KMS-11 (cell line): ENCODE data around the gene CFAP126.
A peak's percentile ranks its signal among the peaks of the same experiment; 100 is the strongest.
"Not testable (repeated sequence)": the region's sequence is repeated elsewhere in the genome, so short reads cannot be mapped to it uniquely, and the experiment has no call there.

Source experiments
- H2AFZ ChIP-seq: fragments of 200-600 bp; sonication (generic); 2 replicates; pipeline ENCODE4 v1.6.1; 2016; ENCODE audit warnings: antibody characterized with exemption, mixed run types, low read depth
- H3K27ac ChIP-seq: fragments of 200-600 bp; sonication (generic); 2 replicates; pipeline ENCODE4 v1.6.1; 2016; ENCODE audit warnings: mild to moderate bottlenecking, mixed run types
- H3K27me3 ChIP-seq: fragments of 200-600 bp; sonication (generic); 2 replicates; pipeline ENCODE4 v1.6.1; 2017; ENCODE audit warnings: mild to moderate bottlenecking, low read depth, mixed run types, moderate library complexity; ENCODE audit not compliant: insufficient read depth
- H3K36me3 ChIP-seq: fragments of 200-600 bp; sonication (generic); 2 replicates; pipeline ENCODE4 v1.6.1; 2017; ENCODE audit warnings: mild to moderate bottlenecking, mixed run types; ENCODE audit not compliant: insufficient read depth
- H3K4me1 ChIP-seq: fragments of 200-600 bp; sonication (generic); 2 replicates; pipeline ENCODE4 v1.6.1; 2016; ENCODE audit warnings: mild to moderate bottlenecking, low read depth, mixed run types; ENCODE audit not compliant: poor library complexity, severe bottlenecking
- H3K4me2 ChIP-seq: fragments of 200-600 bp; sonication (generic); 2 replicates; pipeline ENCODE4 v1.7.0; 2016; ENCODE audit warnings: mild to moderate bottlenecking, mixed run types
- H3K4me3 ChIP-seq: fragments of 200-600 bp; sonication (generic); IDR thresholded peaks from 2 replicates; pipeline ENCODE4 v1.6.1; 2017; ENCODE audit warnings: low read depth, low read length, mixed read lengths; ENCODE audit not compliant: insufficient read depth
- H3K79me2 ChIP-seq: fragments of 200-600 bp; sonication (generic); 2 replicates; pipeline ENCODE4 v1.6.1; 2016; ENCODE audit warnings: low read depth, mixed run types; ENCODE audit not compliant: insufficient read depth
- H3K9ac ChIP-seq: fragments of 200-600 bp; sonication (generic); 2 replicates; pipeline ENCODE4 v1.6.1; 2016; ENCODE audit warnings: mild to moderate bottlenecking, mixed run types
- H4K20me1 ChIP-seq: fragments of 200-600 bp; sonication (generic); 2 replicates; pipeline ENCODE4 v1.6.1; 2016; ENCODE audit warnings: mild to moderate bottlenecking, mixed run types; ENCODE audit not compliant: insufficient read depth
- CTCF ChIP-seq: fragments of 200-600 bp; sonication (generic); conservative IDR thresholded peaks from 2 replicates; pipeline ENCODE4 v1.6.1; 2017; ENCODE audit warnings: low read depth, mild to moderate bottlenecking, antibody characterized with exemption, low read length, moderate library complexity, mixed read lengths

The CFAP126 gene

GRCh38 chr1:161398900-161399256 is 31.2 kb upstream of the CFAP126 start:
- TF ChIP-seq CTCF, result no peak
- H3K79me2 ChIP-seq, result no peaks in the 10 kb centered on the region
- H4K20me1 ChIP-seq, result no peaks in the 10 kb centered on the region
- H3K27ac ChIP-seq, result peak overlapping the region; percentile 89
- H3K36me3 ChIP-seq, result no peaks in the 10 kb centered on the region
- peaks cover 22% of the 10 kb centered on the region for H3K4me1 ChIP-seq
- peak overlapping the region; percentile 90 for H2AFZ ChIP-seq
- H3K9ac ChIP-seq, result peak overlapping the region; percentile 70
- no peaks in the 10 kb centered on the region for H3K27me3 ChIP-seq
- peak overlapping the region; percentile 86 for H3K4me3 ChIP-seq
- H3K4me2 ChIP-seq, result peak overlapping the region; percentile 85

- H3K27ac ChIP-seq, H2AFZ ChIP-seq, H3K9ac ChIP-seq, H3K27me3 ChIP-seq, H3K36me3 ChIP-seq, H3K4me2 ChIP-seq, H3K79me2 ChIP-seq, H3K4me3 ChIP-seq, H4K20me1 ChIP-seq: not testable (repeated sequence)
- peaks cover 28% of the 10 kb centered on the region for H3K4me1 ChIP-seq
Measured at GRCh38 chr1:161397038-161397437, 29.4 kb upstream of the CFAP126 start.

- H3K4me3 ChIP-seq, result no peak overlapping the region
- no peaks in the 10 kb centered on the region for H3K27me3 ChIP-seq
- H3K27ac ChIP-seq, result no peak overlapping the region
- TF ChIP-seq CTCF, result no peak
- peaks cover 26% of the 10 kb centered on the region for H3K4me1 ChIP-seq
- no peak overlapping the region for H3K4me2 ChIP-seq
- no peaks in the 10 kb centered on the region for H4K20me1 ChIP-seq
- H3K9ac ChIP-seq, result no peak overlapping the region
- H3K79me2 ChIP-seq, result no peaks in the 10 kb centered on the region
- no peak overlapping the region for H2AFZ ChIP-seq
- no peaks in the 10 kb centered on the region for H3K36me3 ChIP-seq
Measured at GRCh38 chr1:161393151-161393550, 25.5 kb upstream of the CFAP126 start.

GRCh38 chr1:161391611-161392010 is 23.9 kb upstream of the CFAP126 start:
- Histone ChIP-seq H3K4me3 (no peak overlapping the region), H4K20me1 (no peaks in the 10 kb centered on the region), H2AFZ (no peak overlapping the region), H3K4me2 (no peak overlapping the region; the same call in 1 of the 2 replicates), H3K4me1 (peaks cover 30% of the 10 kb centered on the region), H3K27me3 (no peaks in the 10 kb centered on the region), H3K9ac (no peak overlapping the region), H3K27ac (no peak overlapping the region), H3K79me2 (no peaks in the 10 kb centered on the region), H3K36me3 (no peaks in the 10 kb centered on the region)
- no peak for TF ChIP-seq CTCF

- Histone ChIP-seq H3K4me2 (peak overlapping the region; percentile 75; the same call in 1 of the 2 replicates), H3K4me1 (peaks cover 34% of the 10 kb centered on the region)
- H3K79me2 ChIP-seq, H3K27ac ChIP-seq, H4K20me1 ChIP-seq, H3K4me3 ChIP-seq, H3K36me3 ChIP-seq, H2AFZ ChIP-seq, H3K9ac ChIP-seq, H3K27me3 ChIP-seq: not testable (repeated sequence)
Measured at GRCh38 chr1:161391136-161391535, 23.5 kb upstream of the CFAP126 start.
